DND-41 (cell line): ENCODE measurements around the gene CYFIP1.

Source experiments
- CTCF ChIP-seq: IDR thresholded peaks from 2 replicates; pipeline ENCODE4 v1.5.1; 2012; ENCODE audit warnings: borderline replicate concordance, low read length, moderate library complexity, mild to moderate bottlenecking; ENCODE audit not compliant: poor library complexity, severe bottlenecking; ENCODE audit errors: extremely low read depth
- EZH2 ChIP-seq: IDR thresholded peaks from 3 replicates; pipeline ENCODE4 v1.6.1; 2012; ENCODE audit warnings: borderline replicate concordance, low read depth, mild to moderate bottlenecking, moderate library complexity, low read length, inconsistent platforms; ENCODE audit not compliant: severe bottlenecking

GRCh38 chr15:22851513-22851912 lies 128.7 kb downstream of the CYFIP1 start:
- TF ChIP-seq EZH2 (no peak), CTCF (no peak)
